Measurements from ENCODE around the gene HEXD. TPM values are rescaled to one million over a fixed set of nuclear protein-coding genes. Genes with fewer than 3 reads are reported as not detected.

Gene HEXD
- total RNA-seq, 4 donors from 2014 or later, result 15.7 to 27.1 (median 20.6) TPM

- Histone ChIP-seq H3K36me3 (peaks cover 7 to 77% (median 50%) of the 10 kb centered on the region in 4 donors), H3K4me1 (peaks cover 5 to 34% (median 30%) of the 10 kb centered on the region in 4 donors), H3K27ac (replicated peaks in 1 of 4) (no peak overlapping the region), H3K4me3 (no peak overlapping the region), H3K9me3 (no peaks in the 10 kb centered on the region), H3K27me3 (no peaks in the 10 kb centered on the region)
- 87% methylated on average over 16 of the region's 40 CpGs for WGBS
- no peak for TF ChIP-seq POLR2A (IDR thresholded peaks at IDR 0.05; ENCODE audit: low read depth)
- TF ChIP-seq CTCF (IDR thresholded peaks at IDR 0.05), result no peak
- TF ChIP-seq POLR2AphosphoS5 (IDR thresholded peaks at IDR 0.05), result no peak
- TF ChIP-seq EP300 (IDR thresholded peaks at IDR 0.05), result no peak
- no peak for DNase-seq (ENCODE audit: extremely low spot score)
- intact Hi-C loops (cut with DNase I), result no loop called here
Observed at GRCh38 chr17:82443465-82444283, 25.5 kb downstream of the HEXD start.

GRCh38 chr17:82444284-82444893, 26.2 kb downstream of the HEXD start:
- H3K27me3 ChIP-seq, result no peaks in the 10 kb centered on the region
- no peak overlapping the region for H3K27ac ChIP-seq (replicated peaks in 1 of 4)
- WGBS, result 96% methylated on average over 7 of the region's 35 CpGs
- peaks cover 7 to 69% (median 49%) of the 10 kb centered on the region in 4 donors for H3K36me3 ChIP-seq
- intact Hi-C loops (cut with DNase I), result no loop called here
- no peak for DNase-seq (ENCODE audit: extremely low spot score)
- no peak for TF ChIP-seq CTCF (IDR thresholded peaks at IDR 0.05)
- no peaks in the 10 kb centered on the region for H3K9me3 ChIP-seq
- peaks cover 5 to 40% (median 37%) of the 10 kb centered on the region in 4 donors for H3K4me1 ChIP-seq
- H3K4me3 ChIP-seq, result no peak overlapping the region

GRCh38 chr17:82444941-82445521, 26.9 kb downstream of the HEXD start:
- TF ChIP-seq CTCF (IDR thresholded peaks at IDR 0.05) (no peak), POLR2AphosphoS5 (IDR thresholded peaks at IDR 0.05) (no peak), EP300 (IDR thresholded peaks at IDR 0.05) (no peak), POLR2A (IDR thresholded peaks at IDR 0.05; ENCODE audit: low read depth) (no peak)
- Histone ChIP-seq H3K4me3 (no peak overlapping the region), H3K36me3 (peaks cover 7 to 66% (median 49%) of the 10 kb centered on the region in 4 donors), H3K4me1 (peaks cover 5 to 47% (median 43%) of the 10 kb centered on the region in 4 donors), H3K27ac (replicated peaks in 1 of 4) (peak overlapping the region in 3 of 4 donors; percentile 18 to 40 (median 36)), H3K27me3 (no peaks in the 10 kb centered on the region), H3K9me3 (no peaks in the 10 kb centered on the region)
- 82% methylated on average over 6 of the region's 19 CpGs for WGBS
- no peak for DNase-seq (ENCODE audit: extremely low spot score)
- intact Hi-C loops (cut with DNase I), result no loop called here

GRCh38 chr17:82445542-82445941, 27.4 kb downstream of the HEXD start:
- 85% methylated on average over 9 of the region's 13 CpGs for WGBS
- no peak for DNase-seq (ENCODE audit: extremely low spot score)
- Histone ChIP-seq H3K4me1 (peaks cover 5 to 46% (median 44%) of the 10 kb centered on the region in 4 donors), H3K27me3 (no peaks in the 10 kb centered on the region), H3K9me3 (no peaks in the 10 kb centered on the region), H3K27ac (replicated peaks in 1 of 4) (peak overlapping the region in 3 of 4 donors; percentile 18 to 40 (median 36)), H3K4me3 (no peak overlapping the region), H3K36me3 (peaks cover 7 to 64% (median 49%) of the 10 kb centered on the region in 4 donors)
- intact Hi-C loops (cut with DNase I), result no loop called here
- TF ChIP-seq POLR2AphosphoS5 (IDR thresholded peaks at IDR 0.05) (no peak), POLR2A (IDR thresholded peaks at IDR 0.05; ENCODE audit: low read depth) (no peak), CTCF (IDR thresholded peaks at IDR 0.05) (no peak), EP300 (IDR thresholded peaks at IDR 0.05) (no peak)

Measured in esophagus muscularis mucosa (tissue), 4 donors.